Activated CD8-positive, alpha-beta T cell treated with anti-CD3 and anti-CD28 coated beads for 36 hours (primary cell): ENCODE measurements around the gene LBHD2. TPM values are rescaled to one million over a fixed set of nuclear protein-coding genes. Genes with fewer than 3 reads are reported as not detected.

ENCODE experiments used
- ATAC-seq: fragments of 200-7000 bp; cut with Tn5 transposase; one replicate; pipeline ENCODE4 v1.10.0; 2021; ENCODE audit warnings: mild to moderate bottlenecking, moderate library complexity
- CTCF ChIA-PET: fragments of 350-600 bp; sonication (Branson Sonifier 250); formaldehyde crosslinking; loops from one replicate; lab custom pipeline; 2021; ENCODE audit warnings: antibody characterized with exemption; lab: Charles Lee
- POLR2A ChIA-PET: fragments of 350-600 bp; sonication (Branson Sonifier 250); formaldehyde crosslinking; loops from one replicate; lab custom pipeline; 2021; ENCODE audit warnings: antibody characterized with exemption; lab: Charles Lee
- DNase-seq: peaks from one replicate; pipeline ENCODE4 v3.0.0-alpha.2; 2020
- H3K27ac Mint-ChIP-seq: one replicate; pipeline ENCODE4 v1.8.0; 2021; ENCODE audit warnings: mild to moderate bottlenecking, mixed read lengths
- H3K27me3 Mint-ChIP-seq: one replicate; pipeline ENCODE4 v1.8.0; 2021; ENCODE audit warnings: mixed read lengths
- H3K36me3 Mint-ChIP-seq: one replicate; pipeline ENCODE4 v1.8.0; 2021; ENCODE audit warnings: low read depth, mixed read lengths
- H3K4me1 Mint-ChIP-seq: one replicate; pipeline ENCODE4 v1.8.0; 2021; ENCODE audit warnings: low read depth, mixed read lengths
- H3K4me3 Mint-ChIP-seq: one replicate; pipeline ENCODE4 v1.8.0; 2021; ENCODE audit warnings: mild to moderate bottlenecking, moderate library complexity, mixed read lengths
- H3K9me3 Mint-ChIP-seq: one replicate; pipeline ENCODE4 v1.8.0; 2021; ENCODE audit warnings: mixed read lengths
- CTCF ChIP-seq: fragments of 200-600 bp; IDR thresholded peaks from one replicate; pipeline ENCODE4 v1.8.0; 2022; ENCODE audit warnings: antibody characterized with exemption, mild to moderate bottlenecking
- intact Hi-C: fragments of 100-400 bp; cut with micrococcal nuclease; formaldehyde crosslinking; loops from one replicate; pipeline ENCODE4 v1.10.0; 2022
- total RNA-seq, 2 experiments: library from RNA; stranded (reverse); gene quantifications; one replicate each; pipeline ENCODE4 v1.2.3, GENCODE V29; 2021

The LBHD2 gene
- total RNA-seq, 2 experiments from 2014 or later = not detected

GRCh38 chr14:103090481-103091020, 6.5 kb downstream of the LBHD2 start:
- peak overlapping the region; percentile 43 for H3K4me3 Mint-ChIP-seq
- peaks cover 4% of the 10 kb centered on the region for H3K4me1 Mint-ChIP-seq
- no peak for TF ChIP-seq CTCF
- peaks cover 6% of the 10 kb centered on the region for H3K27me3 Mint-ChIP-seq
- DNase-seq = no peak
- H3K9me3 Mint-ChIP-seq = no peaks in the 10 kb centered on the region
- intact Hi-C loops = loop anchor here (10.0 kb wide), 1 partner anchor 396 kb away; no protein-coding TSS in a partner anchor
- POLR2A ChIA-PET = no interaction called here
- no peak for ATAC-seq
- H3K36me3 Mint-ChIP-seq = no peaks in the 10 kb centered on the region
- H3K27ac Mint-ChIP-seq = no peak overlapping the region
- CTCF ChIA-PET = interaction anchor here (0.6 to 0.8 kb wide), 4 partner anchors 14 to 397 kb away, joined by 3 to 4 read pairs (median 3); no protein-coding TSS in a partner anchor

- ATAC-seq = peak; percentile 97
These were observed 7.3 kb downstream of the LBHD2 start for GRCh38 chr14:103091041-103091882.

GRCh38 chr14:103091883-103092222, 7.8 kb downstream of the LBHD2 start:
- Mint-ChIP-seq H3K4me1 (peaks cover 4% of the 10 kb centered on the region), H3K4me3 (no peak overlapping the region), H3K36me3 (no peaks in the 10 kb centered on the region), H3K27me3 (peaks cover under 1% of the 10 kb centered on the region), H3K27ac (no peak overlapping the region), H3K9me3 (no peaks in the 10 kb centered on the region)
- intact Hi-C loops = loop anchor here (10.0 kb wide), 1 partner anchor 397 kb away; no protein-coding TSS in a partner anchor
- ChIA-PET POLR2A (interaction anchor here (0.9 kb wide), 1 partner anchor 14 kb away, joined by 3 read pairs; no protein-coding TSS in a partner anchor), CTCF (interaction anchor here (0.7 kb wide), 1 partner anchor 17 kb away, joined by 4 read pairs; no protein-coding TSS in a partner anchor)
- DNase-seq (no peak), ATAC-seq (no peak)
- peak; percentile 25 for TF ChIP-seq CTCF

More at GRCh38 chr14:103091041-103091882, 7.3 kb downstream of the LBHD2 start:
- Mint-ChIP-seq H3K27me3 (peaks cover 5% of the 10 kb centered on the region), H3K9me3 (no peaks in the 10 kb centered on the region), H3K4me3 (peak overlapping the region; percentile 43), H3K4me1 (peaks cover 4% of the 10 kb centered on the region), H3K27ac (no peak overlapping the region), H3K36me3 (no peaks in the 10 kb centered on the region)
- ChIA-PET CTCF (interaction anchor here (0.6 to 0.8 kb wide), 4 partner anchors 15 to 398 kb away, joined by 3 to 4 read pairs (median 3); no protein-coding TSS in a partner anchor), POLR2A (no interaction called here)
- peak; percentile 84 for DNase-seq
- TF ChIP-seq CTCF = peak; percentile 75
- intact Hi-C loops = loop anchor here (10.0 kb wide), 1 partner anchor 396 kb away; no protein-coding TSS in a partner anchor

- DNase-seq (no peak), ATAC-seq (no peak)
- no peaks in the 10 kb centered on the region for H3K36me3 Mint-ChIP-seq
- CTCF ChIA-PET = interaction anchor here (4.7 kb wide), 1 partner anchor 11 kb away, joined by 47 read pairs; no protein-coding TSS in a partner anchor
- H3K27ac Mint-ChIP-seq = no peak overlapping the region
- TF ChIP-seq CTCF = no peak
- peaks cover 1% of the 10 kb centered on the region for H3K27me3 Mint-ChIP-seq
- no peaks in the 10 kb centered on the region for H3K9me3 Mint-ChIP-seq
- intact Hi-C loops = loop anchor here (10.0 kb wide), 1 partner anchor 399 kb away; no protein-coding TSS in a partner anchor
- no peak overlapping the region for H3K4me3 Mint-ChIP-seq
- peaks cover 4% of the 10 kb centered on the region for H3K4me1 Mint-ChIP-seq
- POLR2A ChIA-PET = no interaction called here
These were observed 9.9 kb downstream of the LBHD2 start for GRCh38 chr14:103093856-103094405.
